HG03521 (cell line): ENCODE measurements around the gene LCLAT1.
"Not testable (repeated sequence)": the region's sequence is repeated elsewhere in the genome, so short reads cannot be mapped to it uniquely, and the experiment has no call there.

Experiments used
- ATAC-seq: cut with Tn5 transposase; IDR thresholded peaks from one replicate; pipeline ENCODE4 v1.9.1; 2021; ENCODE audit warnings: mild to moderate bottlenecking, moderate library complexity; ENCODE audit not compliant: unreplicated experiment

The LCLAT1 gene

DNA sequence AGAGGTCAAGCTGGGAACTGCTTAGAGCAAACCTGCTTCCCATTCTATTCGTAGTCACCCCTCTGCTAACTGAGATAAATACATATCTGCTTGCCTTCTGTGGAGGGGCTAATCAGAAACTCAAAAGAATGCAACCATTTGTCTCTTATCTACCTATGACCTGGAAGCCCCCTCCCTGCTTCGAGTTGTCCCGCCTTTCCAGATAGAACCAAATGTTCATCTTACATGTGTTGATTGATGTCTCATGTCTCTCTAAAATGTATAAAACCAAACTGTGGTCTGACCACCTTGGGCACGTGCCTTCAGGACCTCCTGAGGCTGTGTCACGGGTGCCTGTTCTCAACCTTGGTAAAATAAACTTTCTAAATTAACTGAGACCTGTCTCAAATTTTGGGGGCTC lies 66.6 kb downstream of the LCLAT1 start:
- ATAC-seq, result not testable (repeated sequence)

DNA sequence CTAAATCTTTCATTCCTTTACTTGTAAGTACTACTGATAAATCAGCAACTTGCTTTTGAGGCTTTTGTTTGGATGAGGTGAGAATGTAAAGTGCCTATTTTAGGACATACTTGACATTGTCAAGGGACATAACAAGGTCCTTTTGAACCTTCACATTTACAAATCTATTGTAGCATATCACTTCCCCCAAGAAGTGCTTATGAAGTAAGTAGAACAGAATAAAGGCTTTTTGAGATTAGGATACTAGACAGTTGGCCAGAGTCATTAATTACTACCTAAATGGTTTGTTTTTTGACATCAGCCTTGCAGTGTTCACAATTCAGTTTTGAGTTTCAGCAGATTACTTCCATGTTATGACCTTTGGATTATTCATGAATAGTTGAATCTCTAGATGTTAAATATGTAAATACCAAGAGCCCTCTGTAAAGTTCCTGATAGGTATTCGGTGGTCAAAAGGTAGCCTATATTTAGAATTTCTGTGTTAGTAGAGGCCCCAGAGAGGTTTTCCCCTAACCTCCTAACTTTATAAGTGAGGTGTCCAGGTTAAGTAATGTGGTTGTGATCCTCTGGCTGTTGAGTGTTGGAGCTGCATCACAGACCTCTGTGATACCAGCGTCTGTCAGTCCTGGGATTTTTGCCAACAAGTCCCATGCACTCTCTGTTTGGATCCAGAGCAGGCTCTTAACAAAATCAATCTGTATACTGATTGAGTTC lies 67.2 kb downstream of the LCLAT1 start:
- no peak for ATAC-seq

DNA sequence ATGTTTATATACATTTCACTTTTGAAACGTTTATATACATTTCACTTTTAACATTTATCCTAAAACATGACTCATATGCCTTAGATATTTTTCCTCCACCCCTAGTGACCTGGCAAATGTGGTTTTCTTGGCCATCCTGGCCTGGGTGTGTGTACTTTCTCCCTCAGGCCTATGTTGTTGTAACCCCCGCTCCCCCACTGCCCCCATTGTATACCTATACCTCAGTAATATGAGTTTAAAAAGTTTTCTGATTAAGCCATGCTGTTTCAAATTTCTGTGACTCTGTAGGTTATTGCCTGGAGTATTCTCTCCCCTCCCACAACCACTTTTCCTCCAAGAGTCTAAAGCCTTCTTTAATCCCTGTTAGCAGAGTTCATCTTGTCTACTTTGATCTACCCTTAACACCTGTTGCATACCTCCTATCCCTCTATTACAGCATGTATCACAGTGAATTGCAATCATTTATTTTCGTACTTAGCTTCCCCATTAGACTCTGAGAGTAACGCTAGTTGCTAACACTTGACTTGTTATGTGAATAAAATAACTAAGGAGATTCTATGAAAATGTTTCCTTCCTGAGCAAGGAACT lies 67.9 kb downstream of the LCLAT1 start:
- no peak for ATAC-seq

DNA sequence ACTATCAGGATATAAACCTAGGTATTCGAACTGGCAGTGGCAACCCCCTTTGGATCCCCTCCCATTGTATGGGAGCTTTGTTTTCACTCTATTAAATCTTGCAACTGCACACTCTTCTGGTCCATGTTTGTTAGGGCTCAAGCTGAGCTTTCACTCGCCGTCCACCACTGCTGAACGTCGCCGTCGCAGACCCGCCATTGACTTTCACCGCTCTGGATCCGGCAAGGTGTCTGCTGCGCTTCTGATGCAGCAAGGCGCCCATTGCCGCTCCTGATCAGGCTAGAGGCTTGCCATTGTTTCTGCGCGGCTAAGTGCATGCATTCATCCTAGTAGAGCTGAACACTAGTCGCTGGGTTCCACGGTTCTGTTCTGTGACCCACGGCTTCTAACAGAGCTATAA lies 69.1 kb downstream of the LCLAT1 start:
- ATAC-seq, result no peak

DNA sequence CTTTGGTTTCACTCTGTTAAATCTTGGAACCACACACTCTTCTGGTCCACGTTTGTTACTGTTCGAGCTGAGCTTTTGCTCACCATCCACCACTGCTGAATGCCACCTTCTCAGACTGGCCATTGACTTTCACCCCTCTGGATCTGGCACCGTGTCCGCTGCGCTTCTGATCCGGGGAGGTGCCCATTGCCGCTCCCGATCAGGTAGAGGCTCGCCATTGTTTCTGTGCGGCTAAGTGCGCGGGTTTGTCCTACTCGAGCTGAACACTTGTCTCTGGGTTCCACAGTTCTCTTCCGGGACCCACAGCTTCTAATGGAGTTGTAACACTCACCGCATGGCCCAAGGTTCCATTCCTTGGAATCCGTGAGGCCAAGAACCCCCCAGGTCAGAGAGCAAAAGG lies 72.8 kb downstream of the LCLAT1 start:
- ATAC-seq, result no peak

DNA sequence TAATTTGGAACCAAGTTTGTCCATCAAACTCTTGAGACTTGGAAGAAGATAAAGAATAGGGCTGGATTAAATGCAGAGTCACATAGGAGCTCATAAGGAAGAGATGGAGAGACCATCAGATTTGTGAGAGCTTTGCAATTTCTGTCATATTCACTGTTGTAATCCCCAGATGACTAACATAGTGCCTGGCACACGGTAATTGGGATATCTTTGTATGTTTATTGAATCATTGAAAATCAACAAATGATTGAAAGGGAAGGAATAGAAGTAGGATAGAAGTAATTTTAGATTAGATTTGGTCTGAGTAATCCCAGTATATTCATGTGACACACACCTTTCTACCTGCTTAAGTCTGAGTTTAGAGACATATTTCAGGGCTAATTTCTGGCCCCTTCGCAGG lies 75.4 kb downstream of the LCLAT1 start:
- no peak for ATAC-seq

DNA sequence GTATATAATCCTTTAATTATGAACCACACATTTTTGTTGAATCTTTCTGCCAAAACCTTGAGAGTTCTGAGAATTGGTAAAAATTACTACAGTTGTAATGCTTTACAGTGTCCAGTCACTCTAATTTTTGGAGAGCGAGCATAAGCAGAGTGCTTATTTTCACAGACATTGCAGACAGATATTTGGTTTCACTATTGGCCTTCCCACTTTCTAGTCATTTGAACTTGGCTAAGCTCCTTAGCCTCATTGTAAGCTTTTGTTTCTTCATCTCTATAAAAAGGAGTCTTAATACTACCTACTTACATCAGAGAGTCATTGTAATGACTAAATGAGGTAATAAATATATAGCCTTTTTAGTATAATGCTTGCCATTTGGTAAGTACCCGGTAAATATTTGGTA lies 80.4 kb downstream of the LCLAT1 start:
- ATAC-seq, result no peak

DNA sequence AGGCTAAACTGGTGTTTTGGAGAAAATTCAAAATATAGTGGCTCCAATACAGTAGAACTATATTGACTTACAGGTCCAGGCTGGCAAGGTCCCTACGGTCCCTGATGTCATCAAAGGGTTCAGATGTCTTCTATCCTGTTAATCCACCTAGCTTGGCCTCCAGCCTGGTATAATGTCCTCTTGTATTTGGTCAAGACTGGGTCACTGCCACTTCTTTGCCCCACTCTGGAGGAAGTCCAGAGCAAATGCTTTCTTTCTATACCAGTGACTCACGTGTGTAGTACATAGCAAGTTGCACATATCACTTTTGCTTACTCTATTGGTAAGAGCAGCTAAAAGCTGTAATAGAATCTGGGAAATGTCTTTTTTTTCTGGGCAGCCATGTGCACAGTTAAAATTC lies 80.8 kb downstream of the LCLAT1 start:
- ATAC-seq, result no peak

DNA sequence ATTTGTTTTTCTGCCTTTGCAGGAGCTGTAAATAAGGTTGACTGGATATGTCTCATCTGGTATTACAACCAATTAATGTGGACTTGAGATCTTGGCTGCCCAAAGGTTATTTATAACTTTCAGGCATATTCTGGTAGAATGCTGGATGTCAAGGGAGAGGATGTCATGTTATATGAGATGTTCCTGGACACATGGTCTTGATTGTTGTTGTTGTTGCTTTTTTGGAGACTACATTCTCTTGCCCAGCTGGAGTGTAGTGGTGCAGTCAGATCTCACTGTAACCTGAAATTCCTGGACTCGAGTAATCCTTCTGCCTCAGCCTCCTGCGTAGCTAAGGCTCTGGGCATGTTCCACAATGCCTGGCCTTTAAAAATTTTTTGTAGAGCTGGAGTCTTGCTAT lies 83.3 kb downstream of the LCLAT1 start:
- no peak for ATAC-seq

DNA sequence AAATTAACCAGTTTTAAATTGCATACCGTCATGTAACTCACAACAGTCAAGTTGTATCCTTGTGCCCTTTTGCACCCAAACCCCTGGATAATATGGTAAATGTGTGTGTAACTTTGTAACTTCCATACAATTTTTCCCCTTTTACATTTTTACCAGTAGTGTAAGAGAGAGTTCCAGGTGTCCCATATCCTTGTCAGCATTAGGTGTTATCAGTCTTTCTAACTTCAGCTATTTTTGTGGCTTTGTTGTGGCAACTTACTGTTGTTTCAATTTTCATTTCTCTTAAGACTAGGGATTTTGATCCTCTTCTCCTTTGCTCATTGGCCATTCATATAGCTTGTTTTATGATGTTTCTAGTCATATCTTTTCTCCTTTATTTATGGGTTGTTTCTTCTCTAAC lies 94.6 kb downstream of the LCLAT1 start:
- no peak for ATAC-seq

DNA sequence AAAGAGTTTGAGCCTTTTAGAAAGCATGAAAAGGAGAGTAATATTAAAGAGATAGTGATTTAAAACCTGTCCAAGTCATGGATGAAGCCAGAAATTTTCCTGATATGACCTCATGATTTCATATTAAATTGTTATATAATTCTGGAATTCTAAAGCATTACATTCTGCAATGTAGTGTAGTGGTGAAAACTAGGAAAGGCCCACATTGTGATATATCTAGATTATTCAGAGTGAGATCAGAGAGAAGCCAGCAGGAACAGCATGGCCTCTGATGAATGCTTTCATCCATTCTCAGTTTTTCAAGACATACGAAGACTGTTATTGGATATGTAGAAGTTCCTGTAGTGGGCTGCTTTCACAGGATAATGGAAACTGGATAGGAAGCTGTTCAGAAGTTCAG lies 98.8 kb downstream of the LCLAT1 start:
- no peak for ATAC-seq

DNA sequence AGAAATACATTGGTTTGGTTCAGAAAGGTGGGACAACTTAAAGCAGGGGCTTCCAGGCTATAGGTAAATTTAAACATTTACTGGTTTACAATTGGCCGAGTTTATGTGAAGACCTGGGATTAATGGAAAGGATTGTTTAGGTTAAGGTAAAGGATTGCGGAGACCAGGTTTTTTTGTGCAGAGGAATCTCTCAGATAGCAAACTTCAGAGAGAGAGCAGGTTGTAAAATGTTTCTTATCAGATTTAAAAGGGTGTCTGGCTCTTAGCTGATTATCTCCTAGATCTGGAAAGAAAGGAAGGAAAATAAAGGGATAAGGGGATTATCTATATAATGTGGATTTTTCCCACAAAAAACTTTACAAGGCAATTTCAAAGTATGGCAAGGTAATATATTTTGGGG lies 101.3 kb downstream of the LCLAT1 start:
- no peak for ATAC-seq

DNA sequence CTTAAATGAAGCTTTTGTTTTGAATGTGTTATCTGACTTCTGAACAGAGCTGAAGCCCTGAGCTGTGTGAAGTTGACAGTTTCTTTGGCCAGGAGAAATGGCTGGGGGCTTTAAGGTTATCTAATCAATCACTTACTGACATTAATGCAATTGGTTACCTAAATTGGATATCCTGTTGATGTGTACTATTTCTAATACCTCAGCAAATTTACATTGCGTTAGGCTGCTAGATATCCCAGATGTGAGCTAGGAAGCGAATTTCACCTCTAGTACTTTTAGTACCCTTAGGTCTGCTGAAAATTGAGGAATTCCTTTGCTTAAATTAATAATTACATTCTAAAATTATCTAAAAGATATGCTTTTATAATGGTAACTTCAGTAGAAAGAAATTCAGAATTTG lies 102.0 kb downstream of the LCLAT1 start:
- ATAC-seq, result no peak

DNA sequence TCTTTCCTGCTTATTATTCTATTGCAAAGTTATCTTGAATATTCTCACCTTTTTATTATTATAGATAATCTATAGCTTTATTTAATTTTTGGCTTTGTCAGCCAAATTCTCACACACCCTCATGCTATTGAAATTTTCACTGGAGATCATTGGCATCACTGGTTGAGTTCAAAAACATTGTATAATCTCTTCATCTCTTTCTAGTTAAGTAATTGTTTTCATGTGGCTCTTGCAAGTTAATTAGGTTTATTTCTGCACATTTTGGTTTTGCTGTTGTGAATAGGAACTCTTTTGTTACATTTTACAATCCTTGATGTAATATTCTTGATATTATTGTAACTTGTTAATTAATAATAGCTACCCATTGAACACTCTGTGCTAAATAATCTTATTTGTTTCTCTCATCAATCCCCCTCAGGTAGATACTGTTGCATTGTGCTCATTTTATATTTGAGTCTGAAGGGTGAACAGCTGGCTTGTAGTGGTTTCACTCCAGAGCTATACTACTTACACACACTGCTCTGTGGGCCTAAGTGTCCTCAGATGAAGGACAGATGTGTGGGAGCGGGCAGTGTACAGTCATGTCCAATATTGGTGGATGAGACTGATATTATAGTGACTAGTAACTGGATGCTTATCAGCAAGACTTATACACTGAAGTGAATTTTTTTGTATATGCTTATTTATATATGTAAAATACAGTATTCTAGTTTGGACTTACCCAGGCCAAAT lies 112.7 kb downstream of the LCLAT1 start:
- ATAC-seq, result no peak

DNA sequence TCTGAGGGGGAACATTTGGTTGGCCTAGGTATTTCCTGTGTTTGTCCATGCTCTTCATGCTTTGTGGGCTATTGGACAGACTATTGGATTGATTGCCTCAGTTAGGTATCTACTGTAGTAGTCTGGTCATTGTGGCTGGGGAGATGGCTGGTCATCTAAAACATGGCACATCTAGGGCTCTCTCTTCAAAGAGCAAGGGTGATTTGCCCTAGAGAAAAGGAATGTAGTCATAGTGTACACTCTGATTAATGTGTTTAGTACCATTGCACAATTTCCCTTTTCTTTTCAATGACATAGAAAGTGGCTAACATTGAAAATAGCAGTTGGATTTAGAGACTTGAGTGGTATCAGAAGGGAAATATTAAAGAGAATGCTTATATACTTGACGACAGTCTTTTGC lies 114.3 kb downstream of the LCLAT1 start:
- no peak for ATAC-seq

DNA sequence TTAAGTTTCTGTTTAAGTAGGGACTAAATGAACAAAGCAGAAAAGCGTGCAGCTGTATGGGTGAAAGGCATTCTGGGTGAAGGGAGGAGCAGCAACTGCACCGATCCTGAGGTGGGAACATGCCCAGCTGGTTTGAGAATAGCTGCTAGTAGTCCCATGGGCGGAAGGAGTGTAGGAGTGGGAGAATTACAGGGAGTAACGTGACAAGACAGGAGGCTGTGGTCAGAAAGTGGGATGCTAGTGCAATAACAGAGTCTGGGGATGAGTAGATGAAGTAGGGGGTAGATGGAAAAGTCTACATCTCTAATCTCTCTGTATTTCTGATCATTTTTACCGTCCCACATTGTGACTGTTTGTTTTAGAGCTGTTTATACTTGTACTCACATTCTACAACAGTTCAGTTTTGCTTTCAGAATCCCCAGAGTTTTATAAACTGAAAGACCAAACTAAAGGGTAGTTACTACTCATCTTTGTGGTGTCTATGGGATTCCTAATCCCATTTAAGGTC lies 118.9 kb downstream of the LCLAT1 start:
- no peak for ATAC-seq

DNA sequence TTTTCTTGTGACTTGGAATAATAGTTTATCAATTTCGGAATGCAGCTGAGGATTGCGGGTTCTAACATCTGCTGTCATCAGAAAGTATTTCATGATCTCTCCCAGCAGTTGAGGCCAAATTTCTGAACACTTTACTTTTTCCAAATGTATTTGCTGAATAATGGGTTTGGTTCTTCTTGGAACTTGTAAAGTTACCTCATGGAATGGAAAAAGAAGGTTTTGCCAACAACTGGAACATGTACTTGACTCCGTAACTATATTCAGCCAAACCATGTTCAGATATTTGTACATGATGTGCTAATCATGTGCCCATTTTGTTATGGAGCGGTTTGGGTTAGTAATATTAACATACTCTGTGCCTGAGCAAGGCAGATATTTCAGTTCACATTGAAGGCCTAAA lies 119.6 kb downstream of the LCLAT1 start:
- ATAC-seq, result no peak

DNA sequence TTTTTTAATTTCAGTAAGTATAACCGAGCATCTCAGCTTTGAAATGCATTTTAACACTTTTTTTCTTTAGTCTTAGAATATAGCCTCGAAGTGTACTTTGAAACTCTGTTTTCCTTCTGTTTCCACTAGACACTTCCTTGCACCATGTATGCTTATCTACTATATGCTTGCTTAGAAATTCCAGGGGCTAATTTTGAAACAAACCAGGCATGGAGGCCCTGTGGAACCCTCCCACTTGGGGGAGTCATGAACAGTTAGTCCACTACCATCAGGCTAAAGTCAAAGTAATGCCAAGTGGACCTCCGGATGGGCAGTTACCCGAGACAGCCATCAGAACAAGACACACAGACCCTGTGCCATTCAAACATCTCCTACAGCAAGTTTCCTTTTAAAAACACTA lies 120.3 kb downstream of the LCLAT1 start:
- no peak for ATAC-seq

DNA sequence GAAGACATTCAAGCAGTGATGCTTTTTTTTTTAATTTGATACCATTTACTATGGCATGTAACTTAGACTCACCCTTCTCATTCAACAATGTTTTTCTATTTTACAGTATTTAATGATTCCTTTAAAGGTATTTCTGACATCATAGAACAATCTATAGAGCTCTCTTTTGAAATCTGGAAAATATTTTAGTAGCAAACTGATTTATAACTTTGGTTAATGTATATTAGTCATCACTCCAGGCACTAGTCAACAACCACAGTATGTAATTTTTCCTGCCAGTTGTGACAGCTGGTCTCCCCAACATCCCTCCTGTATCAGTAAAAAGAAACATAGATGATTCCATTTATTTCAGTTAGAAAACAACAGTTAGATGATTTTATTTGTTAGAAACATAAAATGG lies 122.9 kb downstream of the LCLAT1 start:
- no peak for ATAC-seq

DNA sequence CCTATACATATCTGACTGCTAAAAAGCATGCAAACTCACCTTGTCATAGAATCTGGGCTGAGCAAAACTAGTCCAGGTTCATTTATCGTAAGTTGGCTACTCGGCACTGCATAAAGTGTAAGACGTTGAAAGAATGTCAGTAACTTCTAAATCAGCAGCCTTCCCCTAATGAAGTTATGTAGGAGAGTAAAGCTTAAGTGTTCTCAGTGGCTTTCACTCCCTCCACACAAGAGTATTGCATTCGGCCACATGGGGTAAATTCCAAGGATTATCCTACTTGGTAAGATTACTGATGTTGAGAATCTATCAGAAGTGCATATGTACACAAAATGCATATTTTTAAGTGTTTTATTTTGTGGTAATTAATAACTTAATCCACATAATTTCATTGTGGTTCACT lies 130.1 kb downstream of the LCLAT1 start:
- no peak for ATAC-seq

DNA sequence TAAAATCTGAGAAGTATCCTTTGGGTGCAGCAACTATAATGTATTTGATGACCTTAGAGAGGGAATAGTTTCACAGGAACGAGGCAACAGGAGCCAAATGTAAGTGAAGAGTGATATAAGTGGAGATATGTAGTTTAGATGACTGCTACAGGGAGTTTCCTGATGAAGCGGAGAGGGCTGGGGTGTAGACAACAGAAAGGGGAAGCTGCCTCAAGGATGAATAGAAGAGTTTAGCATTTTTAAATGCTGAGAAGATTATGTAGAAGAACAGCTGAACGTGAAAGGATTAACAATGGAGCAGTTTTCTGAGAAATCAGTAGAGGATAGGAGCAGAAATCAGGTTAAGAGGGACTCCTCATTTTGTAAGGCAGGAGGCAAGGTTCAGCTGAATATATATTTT lies 133.3 kb downstream of the LCLAT1 start:
- no peak for ATAC-seq

DNA sequence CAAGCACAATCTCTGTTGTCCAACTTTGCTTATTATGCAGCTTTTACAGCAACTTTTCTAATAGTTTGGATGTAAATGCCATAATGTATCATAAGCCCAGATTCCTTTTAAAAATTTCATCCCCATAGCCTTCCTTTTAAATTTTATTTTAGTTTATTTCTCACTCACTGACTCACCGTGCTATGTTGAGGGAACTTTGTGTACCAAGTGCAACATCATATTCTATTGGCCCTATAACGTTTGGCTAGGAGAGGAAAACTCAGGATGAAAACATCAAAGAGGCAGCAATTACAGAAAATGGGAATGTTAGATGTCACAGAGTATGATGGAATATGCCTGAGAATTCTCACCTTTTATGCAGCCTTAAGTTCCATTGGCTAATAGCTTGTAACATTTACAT lies 135.5 kb downstream of the LCLAT1 start:
- ATAC-seq, result no peak
